ENCODE data around the gene PTGIS. TPM values are rescaled to one million over a fixed set of nuclear protein-coding genes. Genes with fewer than 3 reads are reported as not detected.

Gene PTGIS
- total RNA-seq, 1 donor from 2014 or later, result 72.1 TPM

DNA sequence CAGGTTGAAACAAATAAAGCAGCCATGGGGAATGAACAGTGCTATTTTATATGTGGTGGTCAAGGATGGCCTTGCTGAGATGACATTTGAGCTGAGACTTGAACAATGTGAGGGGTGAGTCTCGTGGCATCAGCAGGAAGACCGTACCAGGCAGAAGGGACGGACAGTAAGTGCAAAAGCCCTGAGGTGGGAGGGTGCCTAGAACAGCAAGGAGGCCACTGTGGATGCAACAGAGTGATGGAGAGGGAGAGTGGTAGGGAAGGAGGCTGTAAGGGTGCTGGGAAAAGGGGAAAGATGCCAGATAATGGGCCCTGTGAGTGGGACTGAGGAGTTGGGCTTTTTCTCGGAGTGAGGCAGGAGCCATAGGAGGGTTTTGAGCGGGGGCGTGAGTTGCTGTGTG, 97.0 kb downstream of the PTGIS start:
- H3K27ac Mint-ChIP-seq (ENCODE audit: unreplicated experiment), result no peak overlapping the region
- peaks cover 37% of the 10 kb centered on the region for H3K36me3 Mint-ChIP-seq (ENCODE audit: unreplicated experiment)
- TF ChIP-seq, protein P1, sequence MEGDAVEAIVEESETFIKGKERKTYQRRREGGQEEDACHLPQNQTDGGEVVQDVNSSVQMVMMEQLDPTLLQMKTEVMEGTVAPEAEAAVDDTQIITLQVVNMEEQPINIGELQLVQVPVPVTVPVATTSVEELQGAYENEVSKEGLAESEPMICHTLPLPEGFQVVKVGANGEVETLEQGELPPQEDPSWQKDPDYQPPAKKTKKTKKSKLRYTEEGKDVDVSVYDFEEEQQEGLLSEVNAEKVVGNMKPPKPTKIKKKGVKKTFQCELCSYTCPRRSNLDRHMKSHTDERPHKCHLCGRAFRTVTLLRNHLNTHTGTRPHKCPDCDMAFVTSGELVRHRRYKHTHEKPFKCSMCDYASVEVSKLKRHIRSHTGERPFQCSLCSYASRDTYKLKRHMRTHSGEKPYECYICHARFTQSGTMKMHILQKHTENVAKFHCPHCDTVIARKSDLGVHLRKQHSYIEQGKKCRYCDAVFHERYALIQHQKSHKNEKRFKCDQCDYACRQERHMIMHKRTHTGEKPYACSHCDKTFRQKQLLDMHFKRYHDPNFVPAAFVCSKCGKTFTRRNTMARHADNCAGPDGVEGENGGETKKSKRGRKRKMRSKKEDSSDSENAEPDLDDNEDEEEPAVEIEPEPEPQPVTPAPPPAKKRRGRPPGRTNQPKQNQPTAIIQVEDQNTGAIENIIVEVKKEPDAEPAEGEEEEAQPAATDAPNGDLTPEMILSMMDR (IDR thresholded peaks at IDR 0.05), result no peak
- H3K4me3 Mint-ChIP-seq (ENCODE audit: unreplicated experiment), result no peak overlapping the region
- H3K9me3 Mint-ChIP-seq (ENCODE audit: unreplicated experiment), result no peaks in the 10 kb centered on the region
- DNase-seq (ENCODE audit: extremely low spot score, unreplicated experiment), result no peak
- peaks cover 32% of the 10 kb centered on the region for H3K27me3 Mint-ChIP-seq (ENCODE audit: unreplicated experiment)
- no peaks in the 10 kb centered on the region for H3K4me1 Mint-ChIP-seq (ENCODE audit: unreplicated experiment)

DNA sequence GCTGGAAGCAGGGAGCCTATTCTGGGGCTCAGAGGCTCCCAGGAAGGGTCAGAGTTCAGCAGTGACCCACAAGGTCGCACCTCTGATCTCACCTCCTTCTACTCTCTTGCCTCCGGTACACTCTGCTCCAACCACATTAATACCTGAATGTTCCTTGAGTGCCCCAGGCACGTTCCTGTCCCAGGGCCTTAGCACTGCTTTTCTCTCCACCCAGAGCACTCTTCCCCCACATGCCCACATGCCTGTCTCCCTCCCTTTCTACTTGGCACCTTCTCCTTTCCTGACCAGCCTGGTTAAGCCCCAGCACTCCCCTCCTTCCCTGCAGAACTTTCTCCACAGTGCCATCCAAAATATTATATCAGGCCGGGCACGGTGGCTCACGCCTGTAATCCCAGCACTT, 98.9 kb downstream of the PTGIS start:
- TF ChIP-seq, protein P1 (IDR thresholded peaks at IDR 0.05), result no peak
- H3K4me3 Mint-ChIP-seq (ENCODE audit: unreplicated experiment), result no peak overlapping the region
- H3K27ac Mint-ChIP-seq (ENCODE audit: unreplicated experiment), result no peak overlapping the region
- peaks cover 27% of the 10 kb centered on the region for H3K36me3 Mint-ChIP-seq (ENCODE audit: unreplicated experiment)
- H3K9me3 Mint-ChIP-seq (ENCODE audit: unreplicated experiment), result no peaks in the 10 kb centered on the region
- H3K4me1 Mint-ChIP-seq (ENCODE audit: unreplicated experiment), result no peaks in the 10 kb centered on the region
- DNase-seq (ENCODE audit: extremely low spot score, unreplicated experiment), result no peak
- H3K27me3 Mint-ChIP-seq (ENCODE audit: unreplicated experiment), result peaks cover 22% of the 10 kb centered on the region

DNA sequence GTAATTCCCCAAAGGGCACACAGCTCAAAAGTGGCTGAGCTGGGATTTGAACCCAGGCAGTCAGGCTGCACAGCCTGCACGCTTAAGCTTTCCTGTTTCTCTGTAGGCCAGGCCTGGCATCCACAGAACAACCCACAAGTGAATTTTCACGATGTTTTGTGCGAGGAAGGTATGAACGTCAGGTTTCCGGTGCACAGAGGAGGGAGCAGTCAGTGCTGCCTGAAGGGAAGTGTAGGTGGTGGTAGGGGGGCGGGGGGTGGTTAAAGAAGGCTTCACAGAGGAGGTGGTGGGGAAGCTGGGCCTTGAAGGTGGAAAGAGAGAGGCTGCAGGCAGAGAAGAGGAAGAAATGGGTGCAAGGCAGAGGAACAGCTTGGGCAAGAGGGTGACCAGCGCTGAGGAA, 99.5 kb downstream of the PTGIS start:
- Mint-ChIP-seq H3K4me3 (ENCODE audit: unreplicated experiment) (no peak overlapping the region), H3K36me3 (ENCODE audit: unreplicated experiment) (peaks cover 27% of the 10 kb centered on the region), H3K4me1 (ENCODE audit: unreplicated experiment) (no peaks in the 10 kb centered on the region), H3K27ac (ENCODE audit: unreplicated experiment) (no peak overlapping the region), H3K27me3 (ENCODE audit: unreplicated experiment) (peaks cover 22% of the 10 kb centered on the region), H3K9me3 (ENCODE audit: unreplicated experiment) (no peaks in the 10 kb centered on the region)
- DNase-seq (ENCODE audit: extremely low spot score, unreplicated experiment), result no peak
- TF ChIP-seq, protein P1 (IDR thresholded peaks at IDR 0.05), result no peak

DNA sequence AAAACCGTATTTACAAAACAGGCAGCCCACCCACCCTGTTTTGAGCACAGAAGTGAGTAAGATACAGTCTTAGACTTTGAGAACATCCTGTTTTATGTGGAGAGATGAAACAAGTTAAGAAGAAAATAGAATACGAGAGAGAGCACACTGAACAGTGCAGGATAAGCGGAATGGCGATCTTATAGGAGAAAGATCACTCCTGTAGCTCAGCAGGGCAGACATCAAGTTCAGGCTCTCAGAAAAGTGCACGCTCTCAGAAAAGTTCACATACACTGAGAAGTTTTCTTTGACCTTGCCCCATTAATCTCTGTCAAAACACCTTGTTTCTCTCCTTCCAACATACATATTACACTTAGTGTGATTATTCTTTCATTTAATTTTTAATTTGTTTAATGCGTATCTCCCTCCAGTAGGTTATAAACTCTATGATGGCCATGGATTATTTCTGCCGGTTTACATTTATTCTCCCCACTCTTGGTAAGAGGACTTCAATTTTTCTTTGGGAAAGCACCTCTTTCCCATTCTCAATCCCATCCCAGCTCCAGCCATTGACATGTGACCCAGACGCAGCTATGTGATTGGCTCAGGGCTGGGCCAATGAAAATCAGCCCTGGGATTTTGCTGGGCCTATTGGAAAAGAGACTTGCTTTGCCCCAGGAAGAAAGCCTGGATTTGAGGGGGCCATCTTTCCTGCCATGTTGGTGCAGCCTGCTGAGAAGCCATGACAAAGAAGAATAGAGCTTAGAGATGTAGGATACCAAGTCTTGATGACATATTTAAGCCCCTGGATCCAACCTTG, 101.6 kb downstream of the PTGIS start:
- no peak overlapping the region for H3K4me3 Mint-ChIP-seq (ENCODE audit: unreplicated experiment)
- H3K36me3 Mint-ChIP-seq (ENCODE audit: unreplicated experiment), result peaks cover 17% of the 10 kb centered on the region
- H3K4me1 Mint-ChIP-seq (ENCODE audit: unreplicated experiment), result no peaks in the 10 kb centered on the region
- no peak for DNase-seq (ENCODE audit: extremely low spot score, unreplicated experiment)
- H3K9me3 Mint-ChIP-seq (ENCODE audit: unreplicated experiment), result no peaks in the 10 kb centered on the region
- H3K27ac Mint-ChIP-seq (ENCODE audit: unreplicated experiment), result no peak overlapping the region
- peaks cover 20% of the 10 kb centered on the region for H3K27me3 Mint-ChIP-seq (ENCODE audit: unreplicated experiment)
- TF ChIP-seq, protein P1 (IDR thresholded peaks at IDR 0.05), result no peak

DNA sequence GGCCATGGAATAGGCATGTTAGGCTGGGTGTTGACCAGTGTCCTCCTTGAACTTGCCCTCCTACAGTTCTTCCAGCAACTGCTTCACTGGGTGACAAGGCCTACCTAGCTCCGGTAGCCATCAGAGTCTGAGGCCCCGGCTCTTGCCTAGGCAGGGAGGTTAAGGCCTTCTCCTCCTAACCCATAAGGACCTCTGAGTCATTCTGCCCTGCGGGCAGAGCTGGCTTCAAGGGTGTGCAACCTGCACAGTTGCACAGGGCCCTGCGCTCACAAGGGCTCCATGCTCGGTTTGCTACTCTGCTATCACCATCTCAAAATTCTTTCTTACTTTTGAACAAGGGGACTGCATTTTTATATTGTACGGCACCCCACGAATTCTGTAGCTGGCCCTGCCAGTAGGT, 103.4 kb downstream of the PTGIS start:
- H3K27ac Mint-ChIP-seq (ENCODE audit: unreplicated experiment), result no peak overlapping the region
- H3K4me1 Mint-ChIP-seq (ENCODE audit: unreplicated experiment), result no peaks in the 10 kb centered on the region
- H3K4me3 Mint-ChIP-seq (ENCODE audit: unreplicated experiment), result no peak overlapping the region
- no peak for DNase-seq (ENCODE audit: extremely low spot score, unreplicated experiment)
- H3K36me3 Mint-ChIP-seq (ENCODE audit: unreplicated experiment), result peaks cover 9% of the 10 kb centered on the region
- H3K27me3 Mint-ChIP-seq (ENCODE audit: unreplicated experiment), result peaks cover 14% of the 10 kb centered on the region
- H3K9me3 Mint-ChIP-seq (ENCODE audit: unreplicated experiment), result no peaks in the 10 kb centered on the region
- TF ChIP-seq, protein P1 (IDR thresholded peaks at IDR 0.05), result no peak

Measured in osteocyte (in vitro differentiated cells).